NCI-H2107 (cell line): ENCODE results near the gene RABGGTA.

Experiments
- DNase-seq: peaks from one replicate; lab custom pipeline; 2025; lab: John Stamatoyannopoulos, UW

RABGGTA gene

GRCh38 chr14:24279301-24280186 is 8.1 kb upstream of the RABGGTA start:
- no peak for DNase-seq

DNA sequence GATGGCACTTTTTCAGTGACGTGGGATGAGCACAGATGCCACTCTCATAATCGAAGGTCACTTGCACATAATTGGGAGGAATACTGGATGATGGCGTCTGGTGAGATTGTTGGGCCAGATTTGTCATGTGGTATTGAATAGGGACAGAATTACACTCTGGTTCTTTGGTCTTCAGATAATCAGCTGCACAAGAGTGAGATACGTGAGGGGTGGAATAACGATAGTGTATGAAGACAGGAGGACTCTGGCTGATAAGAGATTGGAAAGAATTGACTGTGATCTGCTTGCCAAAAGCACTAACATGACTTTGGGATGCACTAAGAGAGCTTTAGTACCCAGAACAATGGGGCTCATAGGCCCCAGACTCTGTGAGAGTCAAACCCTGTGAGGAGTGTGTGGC is 7.0 kb upstream of the RABGGTA start:
- no peak for DNase-seq

GRCh38 chr14:24277606-24278321 is 6.4 kb upstream of the RABGGTA start:
- DNase-seq: no peak

DNA sequence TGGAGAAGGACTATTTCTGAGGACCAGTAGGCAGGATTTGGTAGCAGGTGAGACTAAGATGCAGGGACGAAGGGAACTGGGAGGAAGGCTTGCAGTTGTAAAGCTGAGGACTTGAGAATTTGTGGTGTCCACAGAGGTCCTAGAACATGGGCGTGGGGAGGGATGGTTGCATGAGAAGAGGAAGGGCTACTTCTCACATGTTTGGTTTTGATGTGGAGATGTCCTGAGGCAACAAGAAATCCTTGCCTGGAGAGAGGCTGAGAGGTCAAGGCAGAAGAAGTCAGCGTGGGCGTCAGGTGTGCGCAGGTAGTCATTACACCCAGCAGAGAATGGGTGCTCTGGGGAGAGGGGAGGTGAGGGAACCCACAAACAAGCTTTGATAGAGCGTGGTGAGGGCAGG is 5.7 kb upstream of the RABGGTA start:
- no peak for DNase-seq

- peak; percentile 43 for DNase-seq
Observed at GRCh38 chr14:24274101-24274543, 2.7 kb upstream of the RABGGTA start.

GRCh38 chr14:24273422-24273998 is 2.1 kb upstream of the RABGGTA start:
- DNase-seq: no peak

- no peak for DNase-seq
Observed at GRCh38 chr14:24272467-24272866, 1.1 kb upstream of the RABGGTA start.

DNA sequence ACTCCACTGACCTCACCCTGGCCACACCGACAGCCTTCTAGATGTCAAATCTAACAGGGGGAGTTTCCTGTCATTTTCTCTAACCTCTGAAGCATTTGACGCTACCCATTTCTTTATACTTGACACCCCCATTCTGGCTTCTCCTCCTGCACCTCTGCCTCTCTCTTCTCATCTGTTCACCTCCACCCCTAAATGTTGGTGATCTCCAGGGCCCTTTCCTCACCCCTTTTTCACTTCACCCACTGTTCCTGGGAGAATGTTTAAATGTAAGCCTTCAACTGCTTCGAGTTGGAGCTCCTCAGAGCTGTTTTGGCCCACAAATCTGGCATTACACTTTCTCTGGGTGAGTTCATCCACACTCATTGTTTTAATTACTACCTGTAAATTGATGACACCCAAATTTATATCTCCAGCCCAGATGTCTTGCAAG is 452 bp upstream of the RABGGTA start:
- no peak for DNase-seq

GRCh38 chr14:24270537-24271133 is 762 bp downstream of the RABGGTA start:
- DNase-seq: no peak

DNA sequence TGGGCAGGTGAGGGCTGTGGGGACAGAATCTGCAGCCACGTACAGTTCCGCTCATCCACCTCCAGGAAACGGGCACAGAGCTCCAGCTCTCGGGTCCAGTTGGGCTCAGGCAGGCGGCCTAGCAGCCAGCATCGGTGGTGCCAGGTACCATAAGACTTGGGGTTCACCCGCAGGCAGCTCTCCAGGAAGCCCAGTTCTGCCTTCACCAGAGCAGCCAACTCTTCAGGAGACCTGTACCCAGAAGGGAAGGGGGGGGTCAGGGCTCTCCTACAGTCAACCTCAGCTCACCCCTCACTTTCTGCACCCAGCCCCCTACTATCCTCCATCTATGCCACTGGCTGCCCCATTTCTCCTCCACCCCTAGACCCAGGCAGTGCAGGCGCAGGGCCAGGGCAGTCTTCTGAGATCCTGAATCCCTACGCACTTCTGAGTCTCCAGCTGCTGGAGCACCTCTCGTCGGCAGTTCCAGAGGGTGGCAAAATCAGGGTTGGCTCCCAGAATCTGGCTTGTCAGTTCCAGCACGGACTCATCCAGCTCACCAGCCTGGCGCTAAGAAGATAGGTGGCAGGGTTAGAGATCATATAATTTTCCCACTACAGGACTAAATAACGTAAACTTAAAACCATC is 1.4 kb downstream of the RABGGTA start:
- no peak for DNase-seq

DNA sequence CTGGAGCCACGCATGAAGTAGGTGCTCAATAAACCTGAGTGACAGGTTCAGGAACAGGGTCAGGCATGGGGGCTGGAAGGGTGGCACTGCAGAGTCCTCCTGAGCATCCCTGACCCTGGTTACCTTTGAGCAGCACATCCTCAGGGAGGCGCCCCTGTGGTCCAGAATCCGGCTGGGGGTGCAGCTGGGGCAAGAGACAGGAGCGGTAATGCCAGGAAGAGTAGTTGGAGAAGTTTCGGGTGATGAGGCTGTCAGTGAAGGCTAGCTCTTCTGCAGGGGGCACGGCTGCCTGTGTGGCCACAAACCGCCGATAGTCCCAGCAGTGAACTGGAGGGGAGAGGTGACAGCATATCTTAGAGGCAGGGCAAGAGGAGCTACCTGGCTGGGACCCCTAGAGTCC is 2.0 kb downstream of the RABGGTA start:
- DNase-seq: no peak

DNA sequence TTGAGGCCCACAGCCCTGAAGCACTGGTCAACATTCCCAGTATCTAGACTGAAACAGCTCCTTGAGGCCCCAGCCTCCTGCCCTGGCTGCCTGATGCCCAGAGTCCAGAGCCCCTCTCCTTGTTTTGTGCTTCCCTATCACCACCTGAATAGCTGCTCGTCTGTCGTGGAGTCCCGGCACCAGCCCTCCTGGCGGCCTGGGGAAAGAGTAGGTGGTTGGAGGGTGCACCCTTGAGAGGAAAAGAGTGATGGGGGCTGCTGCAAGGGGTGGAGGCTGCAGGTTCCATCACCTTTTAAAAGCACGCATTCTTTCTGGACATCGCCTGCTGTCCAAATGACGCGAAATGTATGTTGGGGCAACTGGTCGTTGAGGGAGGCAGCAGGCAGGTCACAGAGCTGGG is 3.2 kb downstream of the RABGGTA start:
- no peak for DNase-seq

GRCh38 chr14:24267516-24267915 is 3.9 kb downstream of the RABGGTA start:
- no peak for DNase-seq

DNA sequence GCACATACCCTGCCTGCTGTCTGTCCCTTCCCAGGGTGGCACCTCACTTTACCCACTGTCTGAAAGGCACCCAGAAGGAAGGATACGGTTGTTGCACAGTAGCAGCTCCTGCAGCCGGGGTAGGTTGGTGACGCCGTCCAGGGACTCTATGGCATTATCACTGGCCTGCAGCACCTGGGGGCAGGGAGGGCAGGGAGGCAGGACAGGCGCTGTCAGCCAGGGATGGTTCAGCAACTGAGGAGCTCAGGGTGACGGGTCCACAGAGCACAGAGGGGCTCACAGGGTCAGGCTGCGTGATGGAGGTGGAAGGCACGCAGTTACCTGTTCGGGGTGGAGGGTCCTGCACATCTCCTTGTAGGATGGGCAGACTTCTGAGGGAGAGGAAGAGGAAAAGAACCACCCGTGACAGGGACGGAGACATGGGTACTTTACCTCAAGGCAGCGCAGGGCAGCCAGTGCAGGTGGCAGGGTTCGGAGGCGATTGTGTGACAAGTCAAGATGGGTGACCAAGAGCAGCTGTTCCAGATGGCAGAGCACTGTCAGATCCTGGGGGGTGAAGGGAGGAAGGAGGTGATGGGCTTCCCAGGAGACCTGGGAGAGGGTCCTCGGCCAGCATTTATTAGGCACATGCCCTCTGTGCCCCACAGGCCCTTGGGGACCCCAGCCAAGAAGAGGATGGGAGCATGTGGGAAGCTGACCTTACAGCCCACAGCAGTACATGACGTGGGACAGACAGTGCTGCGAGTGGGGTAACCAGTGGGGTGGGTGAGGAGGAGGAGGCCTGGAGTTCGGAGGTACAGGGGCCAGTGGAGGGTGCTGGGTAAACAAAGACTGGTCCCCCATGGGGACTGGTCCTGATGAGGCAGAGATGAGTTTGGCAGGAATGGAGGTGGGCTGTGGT is 4.8 kb downstream of the RABGGTA start:
- DNase-seq: no peak

- no peak for DNase-seq
Observed at GRCh38 chr14:24264298-24264697, 7.1 kb downstream of the RABGGTA start.

DNA sequence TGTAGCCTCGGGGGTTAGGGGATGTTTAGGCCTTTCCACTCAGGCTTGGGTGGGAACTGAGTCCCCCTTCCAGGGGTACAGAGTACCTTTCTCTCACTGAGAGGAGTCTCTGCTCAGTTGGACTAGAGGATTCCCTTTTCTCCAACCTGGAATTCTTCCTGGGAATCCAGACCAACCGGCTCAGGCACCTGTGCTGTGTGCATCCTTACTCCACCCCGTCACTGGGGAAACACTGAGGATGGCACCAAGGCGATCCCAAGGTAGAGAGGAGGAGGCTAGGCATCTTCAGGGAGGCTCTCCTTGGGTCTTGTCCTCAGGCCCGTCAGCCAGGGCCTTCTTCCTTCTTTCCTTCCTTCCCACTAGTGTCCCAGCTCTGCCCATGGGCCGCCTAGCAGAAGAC is 7.5 kb downstream of the RABGGTA start:
- DNase-seq: no peak

- DNase-seq: no peak
Observed at GRCh38 chr14:24262821-24263733, 8.3 kb downstream of the RABGGTA start, which contains the start of gene TGM1. TGM1 (minus strand) TSS chr14:24263177; CDS start chr14:24262352, 825 bp downstream.

DNA sequence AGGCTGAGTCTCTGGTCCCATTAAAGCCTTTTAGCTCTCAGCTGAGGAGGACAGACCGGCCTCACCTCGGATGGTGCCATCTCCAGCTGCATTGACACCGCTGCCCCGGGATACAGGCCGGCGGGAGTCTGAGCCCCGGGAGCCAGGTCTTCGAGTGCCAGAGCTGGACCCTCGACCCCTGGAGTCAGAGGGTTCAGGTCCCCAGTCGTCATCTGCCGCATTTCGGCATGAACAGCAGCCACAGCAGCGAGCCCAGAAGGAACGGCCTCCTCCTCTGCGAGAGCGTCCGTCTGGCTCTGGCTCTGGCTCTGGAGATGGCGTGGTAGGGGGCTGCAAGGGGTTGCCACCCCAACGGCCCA is 9.4 kb downstream of the RABGGTA start:
- DNase-seq: no peak

- DNase-seq: no peak
Observed at GRCh38 chr14:24261256-24261968, 10.0 kb downstream of the RABGGTA start.
